HEK293T (cell line): Measurements from ENCODE around the gene KRTAP4-8.

ENCODE experiments used
- ARNT ChIP-seq: fragments of 450-650 bp; IDR thresholded peaks from 2 replicates; pipeline ENCODE4 v1.6.1; 2017; ENCODE audit warnings: mild to moderate bottlenecking
- BHLHE40 ChIP-seq: fragments of 450-650 bp; IDR thresholded peaks from 2 replicates; pipeline ENCODE4 v1.6.1; 2016; ENCODE audit warnings: mild to moderate bottlenecking, moderate library complexity, borderline replicate concordance
- FOXK2 ChIP-seq: fragments of 450-650 bp; IDR thresholded peaks from 2 replicates; pipeline ENCODE4 v1.6.1; 2016; ENCODE audit warnings: mild to moderate bottlenecking
- SP1 ChIP-seq: fragments of 450-650 bp; IDR thresholded peaks from 2 replicates; pipeline ENCODE4 v1.6.1; 2017
- TARDBP ChIP-seq: fragments of 450-650 bp; IDR thresholded peaks from 2 replicates; pipeline ENCODE4 v1.6.1; 2016
- ZNF384 ChIP-seq: fragments of 450-650 bp; IDR thresholded peaks from 2 replicates; pipeline ENCODE4 v1.6.1; 2016

- TF ChIP-seq BHLHE40 (no peak), ARNT (no peak), ZNF384 (no peak), TARDBP (no peak), SP1 (no peak), FOXK2 (no peak)
Observed at GRCh38 chr17:41144846-41145245, 46.9 kb upstream of the KRTAP4-8 start.
